Progenitor cell of endocrine pancreas (in vitro differentiated cells): Measurements from ENCODE around the gene KCTD19. TPM values are rescaled to one million over a fixed set of nuclear protein-coding genes. Genes with fewer than 3 reads are reported as not detected.

ENCODE experiments used
- DNase-seq: peaks from one replicate; pipeline ENCODE4 v3.0.0; 2021; ENCODE audit warnings: low spot score; ENCODE audit not compliant: unreplicated experiment
- H3K27ac Mint-ChIP-seq: 2 replicates; pipeline ENCODE4 v1.8.0; 2021; ENCODE audit warnings: mild to moderate bottlenecking, moderate library complexity, mixed read lengths
- H3K27me3 Mint-ChIP-seq: 2 replicates; pipeline ENCODE4 v1.8.0; 2021; ENCODE audit warnings: mixed read lengths
- H3K36me3 Mint-ChIP-seq: 2 replicates; pipeline ENCODE4 v1.8.0; 2022; ENCODE audit warnings: mixed read lengths; ENCODE audit not compliant: insufficient read depth
- H3K4me1 Mint-ChIP-seq: 2 replicates; pipeline ENCODE4 v1.8.0; 2021; ENCODE audit warnings: low read depth, mixed read lengths
- H3K4me3 Mint-ChIP-seq: 2 replicates; pipeline ENCODE4 v1.8.0; 2021; ENCODE audit warnings: low read depth, mild to moderate bottlenecking, moderate library complexity, mixed read lengths
- H3K9me3 Mint-ChIP-seq: 2 replicates; pipeline ENCODE4 v1.8.0; 2021; ENCODE audit warnings: low read depth, mixed read lengths
- CTCF ChIP-seq: fragments of 200-600 bp; sonication (generic); IDR thresholded peaks from one replicate; pipeline ENCODE4 v1.5.0; 2021; ENCODE audit warnings: antibody characterized with exemption, mild to moderate bottlenecking; ENCODE audit not compliant: unreplicated experiment
- total RNA-seq: library from RNA; stranded (reverse); gene quantifications from 2 replicates; pipeline ENCODE4 v1.2.1, GENCODE V29; 2021

Gene KCTD19
- total RNA-seq, 1 donor from 2014 or later, result 0.14 TPM

- no peak for TF ChIP-seq CTCF
- Mint-ChIP-seq H3K27me3 (peaks cover 34% of the 10 kb centered on the region), H3K4me3 (peak overlapping the region; percentile 85), H3K9me3 (no peaks in the 10 kb centered on the region), H3K4me1 (peaks cover 18% of the 10 kb centered on the region), H3K27ac (peak overlapping the region; percentile 96), H3K36me3 (no peaks in the 10 kb centered on the region)
- DNase-seq, result peak; percentile 85
Measured at GRCh38 chr16:67246756-67247191, 79.8 kb downstream of the KCTD19 start.

- DNase-seq, result peak; percentile 71
- peaks cover 18% of the 10 kb centered on the region for H3K4me1 Mint-ChIP-seq
- H3K27me3 Mint-ChIP-seq, result peaks cover 31% of the 10 kb centered on the region
- peak overlapping the region; percentile 96 for H3K27ac Mint-ChIP-seq
- H3K36me3 Mint-ChIP-seq, result no peaks in the 10 kb centered on the region
- peak overlapping the region; percentile 85 for H3K4me3 Mint-ChIP-seq
- H3K9me3 Mint-ChIP-seq, result no peaks in the 10 kb centered on the region
- TF ChIP-seq CTCF, result peak; percentile 58
Measured at GRCh38 chr16:67246081-67246755, 80.3 kb downstream of the KCTD19 start.

GRCh38 chr16:67245674-67246080 lies 80.9 kb downstream of the KCTD19 start:
- peaks cover 26% of the 10 kb centered on the region for H3K27me3 Mint-ChIP-seq
- H3K27ac Mint-ChIP-seq, result peak overlapping the region; percentile 96
- no peak for DNase-seq
- H3K9me3 Mint-ChIP-seq, result no peaks in the 10 kb centered on the region
- H3K36me3 Mint-ChIP-seq, result no peaks in the 10 kb centered on the region
- TF ChIP-seq CTCF, result no peak
- peak overlapping the region; percentile 85 for H3K4me3 Mint-ChIP-seq
- peaks cover 18% of the 10 kb centered on the region for H3K4me1 Mint-ChIP-seq

GRCh38 chr16:67245186-67245585 lies 81.4 kb downstream of the KCTD19 start:
- TF ChIP-seq CTCF, result no peak
- peak overlapping the region; percentile 85 for H3K4me3 Mint-ChIP-seq
- peak overlapping the region; percentile 96 for H3K27ac Mint-ChIP-seq

GRCh38 chr16:67244387-67245185 lies 82.0 kb downstream of the KCTD19 start:
- no peaks in the 10 kb centered on the region for H3K36me3 Mint-ChIP-seq

More at GRCh38 chr16:67245186-67245585, 81.4 kb downstream of the KCTD19 start:
- no peak for DNase-seq
- H3K9me3 Mint-ChIP-seq, result no peaks in the 10 kb centered on the region
- H3K36me3 Mint-ChIP-seq, result no peaks in the 10 kb centered on the region
- H3K27me3 Mint-ChIP-seq, result peaks cover 21% of the 10 kb centered on the region
- H3K4me1 Mint-ChIP-seq, result peaks cover 18% of the 10 kb centered on the region

More at GRCh38 chr16:67244387-67245185, 82.0 kb downstream of the KCTD19 start:
- no peak for DNase-seq
- H3K4me1 Mint-ChIP-seq, result peaks cover 18% of the 10 kb centered on the region
- H3K27me3 Mint-ChIP-seq, result peaks cover 15% of the 10 kb centered on the region
- no peaks in the 10 kb centered on the region for H3K9me3 Mint-ChIP-seq
- TF ChIP-seq CTCF, result no peak
- H3K27ac Mint-ChIP-seq, result peak overlapping the region; percentile 37
- H3K4me3 Mint-ChIP-seq, result peak overlapping the region; percentile 85
